Measurements from ENCODE around the gene TEX30.

DNA sequence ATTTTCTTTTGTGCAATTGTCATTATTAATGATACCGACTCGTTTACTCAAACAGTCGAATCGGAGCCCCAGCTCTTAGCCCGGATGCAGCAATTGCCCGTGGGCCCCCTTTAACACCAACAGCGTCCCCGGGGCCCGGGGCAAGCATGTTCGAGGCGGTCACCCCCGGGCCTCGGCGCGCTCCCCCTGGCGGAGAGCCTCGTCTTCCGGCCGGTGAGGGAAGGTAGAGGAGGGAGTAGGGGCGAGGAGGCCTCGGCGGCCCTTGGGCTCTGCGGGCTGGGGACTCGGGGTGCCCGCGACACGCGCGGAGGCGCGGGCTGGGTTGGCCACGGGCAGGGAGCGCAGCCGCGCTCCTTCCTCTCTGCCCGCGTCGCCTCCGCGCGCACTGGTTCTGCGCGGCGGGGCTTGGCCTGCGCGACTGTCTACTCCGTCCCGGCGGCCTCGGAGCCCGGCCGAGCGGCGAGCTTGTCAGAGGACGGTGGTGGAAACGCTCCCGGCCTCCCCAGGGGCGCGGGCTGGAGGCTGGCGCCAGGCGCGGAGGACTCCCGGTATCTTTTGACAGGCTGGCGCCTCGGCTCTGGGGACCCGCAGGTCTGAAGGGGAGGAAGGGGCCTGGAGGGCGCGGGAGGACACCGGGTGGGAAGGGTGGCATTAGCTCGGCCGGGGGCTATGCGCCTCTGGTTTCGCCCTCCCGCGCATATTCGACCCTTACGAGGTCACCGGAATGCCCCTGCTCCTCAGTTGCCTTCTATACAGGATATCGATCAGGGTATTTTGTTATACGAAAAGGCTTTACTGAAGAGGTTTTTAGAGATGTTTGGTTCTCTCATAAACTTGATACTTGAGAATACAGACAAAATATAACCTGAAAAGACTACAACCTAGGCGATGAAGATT is 26.8 kb upstream of the TEX30 start:
- TF ChIP-seq, protein P1, sequence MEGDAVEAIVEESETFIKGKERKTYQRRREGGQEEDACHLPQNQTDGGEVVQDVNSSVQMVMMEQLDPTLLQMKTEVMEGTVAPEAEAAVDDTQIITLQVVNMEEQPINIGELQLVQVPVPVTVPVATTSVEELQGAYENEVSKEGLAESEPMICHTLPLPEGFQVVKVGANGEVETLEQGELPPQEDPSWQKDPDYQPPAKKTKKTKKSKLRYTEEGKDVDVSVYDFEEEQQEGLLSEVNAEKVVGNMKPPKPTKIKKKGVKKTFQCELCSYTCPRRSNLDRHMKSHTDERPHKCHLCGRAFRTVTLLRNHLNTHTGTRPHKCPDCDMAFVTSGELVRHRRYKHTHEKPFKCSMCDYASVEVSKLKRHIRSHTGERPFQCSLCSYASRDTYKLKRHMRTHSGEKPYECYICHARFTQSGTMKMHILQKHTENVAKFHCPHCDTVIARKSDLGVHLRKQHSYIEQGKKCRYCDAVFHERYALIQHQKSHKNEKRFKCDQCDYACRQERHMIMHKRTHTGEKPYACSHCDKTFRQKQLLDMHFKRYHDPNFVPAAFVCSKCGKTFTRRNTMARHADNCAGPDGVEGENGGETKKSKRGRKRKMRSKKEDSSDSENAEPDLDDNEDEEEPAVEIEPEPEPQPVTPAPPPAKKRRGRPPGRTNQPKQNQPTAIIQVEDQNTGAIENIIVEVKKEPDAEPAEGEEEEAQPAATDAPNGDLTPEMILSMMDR (IDR thresholded peaks at IDR 0.05; ENCODE audit: low read length), result peak; percentile 80
- TF ChIP-seq EZH2 (optimal IDR thresholded peaks at IDR 0.05; ENCODE audit: low read depth, low read length), result no peak

All from MM.1S (cell line).